ENCODE results near the gene SLC44A3. TPM values are rescaled to one million over a fixed set of nuclear protein-coding genes. Genes with fewer than 3 reads are reported as not detected.

The SLC44A3 gene
- polyA plus RNA-seq, 1 of the 3 experiments (the other 2 are of a cell fraction): 2.6 TPM

GRCh38 chr1:94796266-94796665 lies 23.9 kb upstream of the SLC44A3 start:
- 100% methylated on average over 2 of the region's 2 CpGs for WGBS (ENCODE audit: low lambda C conversion rate)
- H3K9me2 ChIP-seq: no peaks in the 10 kb centered on the region
- no peak overlapping the region for H3K9ac ChIP-seq
- ChIA-PET CTCF (interaction anchor here (0.6 to 2.0 kb wide), 3 partner anchors 10 to 786 kb away, joined by 3 to 8 read pairs (median 3); no protein-coding TSS in a partner anchor), POLR2A (no interaction called here)
- no peaks in the 10 kb centered on the region for H3K27me3 ChIP-seq (ENCODE audit: insufficient read depth)
- no peaks in the 10 kb centered on the region for H4K20me1 ChIP-seq (ENCODE audit: insufficient read depth)
- TF ChIP-seq EZH2phosphoT487 (IDR thresholded peaks at IDR 0.05; ENCODE audit: borderline replicate concordance, low read depth) (no peak), USF1 (IDR thresholded peaks at IDR 0.05; ENCODE audit: borderline replicate concordance, low read depth) (no peak), TAF1 (IDR thresholded peaks at IDR 0.05; ENCODE audit: borderline replicate concordance, low read depth, low read length) (no peak), FOSL2 (IDR thresholded peaks at IDR 0.05; ENCODE audit: borderline replicate concordance, low read depth) (no peak), MAX (IDR thresholded peaks at IDR 0.05; ENCODE audit: low read depth) (no peak), TEAD4 (IDR thresholded peaks at IDR 0.05; ENCODE audit: borderline replicate concordance, insufficient read depth) (no peak), RCOR1 (IDR thresholded peaks at IDR 0.05; ENCODE audit: low read length) (no peak)
- H3K27ac ChIP-seq (ENCODE audit: low read depth in 2 of 2, low read length in 1 of 2): no peak overlapping the region
- H3K4me1 ChIP-seq (ENCODE audit: control insufficient read depth in 1 of 2, insufficient read depth in 2 of 2, low read depth in 1 of 2, low read length in 1 of 2): peaks cover 4% of the 10 kb centered on the region in 2 experiments; a peak in 3 of 4 replicates
- H3F3A ChIP-seq (replicated peaks; ENCODE audit: insufficient read depth): peaks cover 15% of the 10 kb centered on the region
- H3K36me3 ChIP-seq (replicated peaks in 1 of 2; ENCODE audit: control insufficient read depth in 1 of 2, insufficient read depth in 2 of 2, low read length in 1 of 2): no peaks in the 10 kb centered on the region
- no peak for DNase-seq
- H2AFZ ChIP-seq (ENCODE audit: low read depth): no peak overlapping the region
- H3K4me2 ChIP-seq: no peak overlapping the region
- H3K9me3 ChIP-seq: no peaks in the 10 kb centered on the region
- H3K4me3 ChIP-seq (ENCODE audit: low read depth in 2 of 2, low read length in 1 of 2): no peak overlapping the region
- no peaks in the 10 kb centered on the region for H3K79me2 ChIP-seq (ENCODE audit: insufficient read depth)

GRCh38 chr1:94797291-94797690 lies 22.9 kb upstream of the SLC44A3 start:
- no peak for DNase-seq
- Histone ChIP-seq H3K9ac (no peak overlapping the region), H3K4me3 (ENCODE audit: low read depth in 2 of 2, low read length in 1 of 2) (no peak overlapping the region), H2AFZ (ENCODE audit: low read depth) (no peak overlapping the region), H3K27me3 (ENCODE audit: insufficient read depth) (no peaks in the 10 kb centered on the region), H3K4me2 (no peak overlapping the region), H4K20me1 (ENCODE audit: insufficient read depth) (no peaks in the 10 kb centered on the region), H3K36me3 (replicated peaks in 1 of 2; ENCODE audit: control insufficient read depth in 1 of 2, insufficient read depth in 2 of 2, low read length in 1 of 2) (no peaks in the 10 kb centered on the region), H3K4me1 (ENCODE audit: control insufficient read depth in 1 of 2, insufficient read depth in 2 of 2, low read depth in 1 of 2, low read length in 1 of 2) (peaks cover 8 to 10% of the 10 kb centered on the region in 2 experiments; a peak in 3 of 4 replicates), H3F3A (replicated peaks; ENCODE audit: insufficient read depth) (peaks cover 10% of the 10 kb centered on the region), H3K27ac (ENCODE audit: low read depth in 2 of 2, low read length in 1 of 2) (no peak overlapping the region), H3K9me2 (no peaks in the 10 kb centered on the region), H3K9me3 (no peaks in the 10 kb centered on the region), H3K79me2 (ENCODE audit: insufficient read depth) (no peaks in the 10 kb centered on the region)
- POLR2A ChIA-PET: no interaction called here
- TF ChIP-seq USF2 (IDR thresholded peaks at IDR 0.05; ENCODE audit: borderline replicate concordance, low read depth, low read length) (no peak), FOXJ3 (CRISPR knock-in tag; IDR thresholded peaks at IDR 0.05) (no peak), CHD2 (IDR thresholded peaks at IDR 0.05; ENCODE audit: low read length, partially characterized antibody) (no peak), YY1 (IDR thresholded peaks at IDR 0.05; ENCODE audit: low read depth) (no peak), NFIC (IDR thresholded peaks at IDR 0.05; ENCODE audit: borderline replicate concordance) (no peak), REST (IDR thresholded peaks at IDR 0.05; ENCODE audit: low read depth, low read length) (no peak)
- CTCF ChIA-PET: no interaction called here
- WGBS (ENCODE audit: low lambda C conversion rate): 89% methylated on average over 1 of the region's 1 CpG

Measured in SK-N-SH (cell line).